BLaER1 treated with 17β-estradiol and CSF1 and Interleukin-3, amounts not matched to agents 10 nM and 100 nM (cell line): ENCODE results near the gene GAL3ST2.

Experiments
- H3K27ac ChIP-seq, 11 experiments: shearing (Covaris generic); formaldehyde crosslinking; 2 replicates each; pipeline ENCODE4 v1.8.1; 2022
- H3K27me3 ChIP-seq, 11 experiments: shearing (Covaris generic); formaldehyde crosslinking; 2 replicates each; pipeline ENCODE4 v1.8.1; 2022
- H3K36me3 ChIP-seq, 11 experiments: shearing (Covaris generic); formaldehyde crosslinking; 2 replicates each; pipeline ENCODE4 v1.8.1; 2022
- H3K4me1 ChIP-seq, 10 experiments: shearing (Covaris generic); formaldehyde crosslinking; 2 replicates each; pipeline ENCODE4 v1.8.1; 2022
- H3K4me2 ChIP-seq, 11 experiments: shearing (Covaris generic); formaldehyde crosslinking; 2 replicates each; pipeline ENCODE4 v1.8.1; 2022
- H3K4me3 ChIP-seq, 10 experiments: shearing (Covaris generic); formaldehyde crosslinking; 2 replicates each; pipeline ENCODE4 v1.8.1; 2022
- H3K9ac ChIP-seq, 11 experiments: shearing (Covaris generic); formaldehyde crosslinking; 2 replicates each; pipeline ENCODE4 v1.8.1; 2022
- H3K9me3 ChIP-seq, 11 experiments: shearing (Covaris generic); formaldehyde crosslinking; replicated peaks in 1 of 11; 2 replicates each; pipeline ENCODE4 v1.8.1; 2022
- H4K20me1 ChIP-seq, 11 experiments: shearing (Covaris generic); formaldehyde crosslinking; 2 replicates each; pipeline ENCODE4 v1.8.1; 2022
- Cebpa-rat ChIP-seq, 11 experiments: shearing (Covaris generic); IDR thresholded peaks; 2 replicates each; pipeline ENCODE4 v1.8.1; 2022

The GAL3ST2 gene

GRCh38 chr2:241808721-241809382, 32.2 kb downstream of the GAL3ST2 start, which contains the start of gene NEU4:
Gene NEU4, plus strand, starts transcription at chr2:241809193. Its CDS starts 5,292 bp downstream, at chr2:241814485.
- H3K27ac ChIP-seq, result peak within 1 kb of the TSS in 7 of 11 experiments; percentile 14 to 51 (median 39); a peak in 10 of 22 replicates

GRCh38 chr2:241809383-241810306, 33.0 kb downstream of the GAL3ST2 start:
- Histone ChIP-seq H3K9ac (peak overlapping the region in 10 of 11 experiments; percentile 11 to 62 (median 44); a peak in 17 of 22 replicates), H3K36me3 (no peaks in the 10 kb centered on the region), H3K4me2 (peak overlapping the region; percentile 30 to 97 (median 89)), H3K4me1 (peaks cover 53 to 71% (median 70%) of the 10 kb centered on the region in 10 experiments), H3K27me3 (peaks cover 0 to 28% (median 0%) of the 10 kb centered on the region in 11 experiments; a peak in 9 of 22 replicates), H3K27ac (peak overlapping the region in 6 of 11 experiments; percentile 30 to 51 (median 39); a peak in 8 of 22 replicates), H4K20me1 (peaks cover 0 to 14% (median 0%) of the 10 kb centered on the region in 11 experiments; a peak in 4 of 22 replicates), H3K9me3 (peaks cover 0 to 6% (median 2%) of the 10 kb centered on the region in 11 experiments; a peak in 8 of 22 replicates), H3K4me3 (no peak overlapping the region; a peak in 1 of 20 replicates)
- no peak for TF ChIP-seq Cebpa-rat (IDR thresholded peaks at IDR 0.05)

More at GRCh38 chr2:241808721-241809382, 32.2 kb downstream of the GAL3ST2 start, which contains the start of gene NEU4:
- peaks cover 0 to 36% (median 6%) of the 10 kb centered on the region in 11 experiments; a peak in 11 of 22 replicates for H3K27me3 ChIP-seq
- H3K4me2 ChIP-seq, result peak within 1 kb of the TSS; percentile 30 to 97 (median 89)
- no peaks in the 10 kb centered on the region; a peak in 2 of 22 replicates for H3K9me3 ChIP-seq
- no peaks in the 10 kb centered on the region for H3K36me3 ChIP-seq
- peak within 1 kb of the TSS in 10 of 11 experiments; percentile 11 to 62 (median 44); a peak in 17 of 22 replicates for H3K9ac ChIP-seq
- no peak for TF ChIP-seq Cebpa-rat (IDR thresholded peaks at IDR 0.05)
- peaks cover 53 to 71% (median 70%) of the 10 kb centered on the region in 10 experiments for H3K4me1 ChIP-seq
- peaks cover 0 to 14% (median 0%) of the 10 kb centered on the region in 11 experiments; a peak in 4 of 22 replicates for H4K20me1 ChIP-seq
- no peak within 1 kb of the TSS; a peak in 1 of 20 replicates for H3K4me3 ChIP-seq

- peaks cover 0 to 14% (median 0%) of the 10 kb centered on the region in 11 experiments; a peak in 4 of 22 replicates for H4K20me1 ChIP-seq
- no peak for TF ChIP-seq Cebpa-rat (IDR thresholded peaks at IDR 0.05)
- H3K27me3 ChIP-seq, result peaks cover 0 to 27% (median 0%) of the 10 kb centered on the region in 11 experiments; a peak in 6 of 22 replicates
- peaks cover 59 to 76% (median 75%) of the 10 kb centered on the region in 10 experiments for H3K4me1 ChIP-seq
- no peaks in the 10 kb centered on the region for H3K36me3 ChIP-seq
- peak overlapping the region in 1 of 11 experiments; percentile 39; a peak in 1 of 22 replicates for H3K27ac ChIP-seq
- peak overlapping the region; percentile 30 to 97 (median 89); a peak in 20 of 22 replicates for H3K4me2 ChIP-seq
- H3K9me3 ChIP-seq, result peaks cover 0 to 14% (median 7%) of the 10 kb centered on the region in 11 experiments; a peak in 9 of 22 replicates
- peak overlapping the region in 4 of 11 experiments; percentile 49 to 62 (median 57); a peak in 4 of 22 replicates for H3K9ac ChIP-seq
- H3K4me3 ChIP-seq, result no peak overlapping the region
Measured at GRCh38 chr2:241810307-241811200, 33.9 kb downstream of the GAL3ST2 start.

GRCh38 chr2:241811201-241811951, 34.8 kb downstream of the GAL3ST2 start:
- peaks cover 0 to 17% (median 7%) of the 10 kb centered on the region in 11 experiments; a peak in 9 of 22 replicates for H3K9me3 ChIP-seq

GRCh38 chr2:241811952-241812729, 35.5 kb downstream of the GAL3ST2 start:
- Histone ChIP-seq H3K4me2 (peak overlapping the region; percentile 83 to 98 (median 95)), H3K27me3 (peaks cover 0 to 27% (median 0%) of the 10 kb centered on the region in 11 experiments; a peak in 6 of 22 replicates), H3K4me1 (peaks cover 75 to 92% (median 91%) of the 10 kb centered on the region in 10 experiments), H3K9ac (peak overlapping the region in 5 of 11 experiments; percentile 52 to 81 (median 68); a peak in 7 of 22 replicates), H4K20me1 (peaks cover 0 to 14% (median 0%) of the 10 kb centered on the region in 11 experiments; a peak in 4 of 22 replicates), H3K9me3 (peaks cover 0 to 17% (median 7%) of the 10 kb centered on the region in 11 experiments; a peak in 9 of 22 replicates), H3K27ac (peak overlapping the region in 8 of 11 experiments; percentile 29 to 92 (median 76); a peak in 12 of 22 replicates), H3K36me3 (no peaks in the 10 kb centered on the region), H3K4me3 (no peak overlapping the region)
- no peak for TF ChIP-seq Cebpa-rat (IDR thresholded peaks at IDR 0.05)

More at GRCh38 chr2:241811201-241811951, 34.8 kb downstream of the GAL3ST2 start:
- Histone ChIP-seq H3K4me3 (no peak overlapping the region), H3K27me3 (peaks cover 0 to 27% (median 0%) of the 10 kb centered on the region in 11 experiments; a peak in 6 of 22 replicates), H3K9ac (peak overlapping the region in 1 of 11 experiments; percentile 37; a peak in 1 of 22 replicates), H3K27ac (no peak overlapping the region; a peak in 1 of 22 replicates), H4K20me1 (peaks cover 0 to 14% (median 0%) of the 10 kb centered on the region in 11 experiments; a peak in 4 of 22 replicates), H3K36me3 (no peaks in the 10 kb centered on the region), H3K4me2 (peak overlapping the region in 10 of 11 experiments; percentile 18 to 97 (median 92); a peak in 19 of 22 replicates), H3K4me1 (peaks cover 67 to 85% (median 83%) of the 10 kb centered on the region in 10 experiments)
- no peak for TF ChIP-seq Cebpa-rat (IDR thresholded peaks at IDR 0.05)
